Activated CD4-positive, CD25-positive, alpha-beta regulatory T cell treated with anti-CD3 and anti-CD28 coated beads, Interleukin-2, amount 50 U/mL, for 72 hours (primary cell): ENCODE results near the gene GOLGA6L4.
A peak's percentile ranks its signal among the peaks of the same experiment; 100 is the strongest.
"Not testable (repeated sequence)": the region's sequence is repeated elsewhere in the genome, so short reads cannot be mapped to it uniquely, and the experiment has no call there.

Experiments
- DNase-seq: peaks from one replicate; pipeline ENCODE4 v3.0.0; 2021

Gene GOLGA6L4, protein sequence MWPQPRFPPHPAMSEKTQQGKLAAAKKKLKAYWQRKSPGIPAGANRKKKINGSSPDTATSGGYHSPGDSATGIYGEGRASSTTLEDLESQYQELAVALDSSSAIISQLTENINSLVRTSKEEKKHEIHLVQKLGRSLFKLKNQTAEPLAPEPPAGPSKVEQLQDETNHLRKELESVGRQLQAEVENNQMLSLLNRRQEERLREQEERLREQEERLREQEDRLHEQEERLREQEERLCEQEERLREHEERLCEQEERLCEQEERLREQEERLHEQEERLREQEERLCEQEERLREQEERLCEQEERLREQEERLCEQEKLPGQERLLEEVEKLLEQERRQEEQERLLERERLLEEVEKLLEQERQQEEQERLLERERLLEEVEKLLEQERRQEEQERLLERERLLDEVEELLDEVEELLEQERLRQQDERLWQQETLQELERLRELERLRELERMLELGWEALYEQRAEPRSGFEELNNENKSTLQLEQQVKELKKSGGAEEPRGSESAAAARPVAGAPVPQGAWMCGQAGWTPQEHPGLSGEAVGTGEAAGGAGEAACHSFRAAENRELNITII

DNA sequence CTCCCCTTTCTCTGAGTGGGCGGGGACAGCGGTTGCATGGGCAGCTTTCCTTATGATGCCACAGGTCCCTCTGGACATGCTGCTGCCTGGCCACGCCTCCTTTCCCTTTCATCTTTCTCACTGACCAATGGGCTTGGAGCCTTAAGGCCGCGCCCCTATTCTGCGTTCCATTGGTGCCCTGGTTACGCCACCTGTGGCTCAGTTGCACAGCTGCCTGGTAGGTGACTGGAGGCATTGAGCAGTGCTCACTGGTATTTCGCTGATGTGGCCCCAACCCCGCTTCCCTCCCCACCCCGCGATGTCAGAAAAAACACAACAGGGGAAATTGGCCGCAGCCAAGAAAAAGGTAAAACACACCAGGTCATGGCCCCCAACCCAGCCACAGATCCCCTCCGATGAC, at the start of gene GOLGA6L4:
GOLGA6L4 (plus strand) TSS at position 201 of the 400 bp plus-strand sequence; CDS start at position 263, 62 bp downstream.
- not testable (repeated sequence) for DNase-seq

DNA sequence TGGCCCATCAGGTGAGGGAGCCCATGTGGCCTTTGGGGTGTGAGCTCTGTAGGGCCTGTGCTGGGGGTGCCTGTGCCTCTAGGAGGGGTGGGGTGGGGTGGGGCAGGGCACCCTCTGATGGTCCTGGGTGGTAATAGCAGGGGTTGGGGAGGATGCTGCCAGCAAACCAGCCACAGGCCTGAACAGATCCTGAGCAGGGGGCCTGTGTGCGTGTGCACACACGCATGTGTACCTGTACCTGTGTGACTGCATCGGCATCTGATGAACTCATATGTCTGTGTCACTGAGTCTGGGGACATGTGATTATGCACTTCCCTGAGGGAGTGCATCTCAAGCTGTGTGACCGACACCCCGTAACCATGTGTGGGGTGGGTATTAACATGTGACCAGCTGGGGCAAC, 42.6 kb upstream of the GOLGA6L4 start:
- not testable (repeated sequence) for DNase-seq

DNA sequence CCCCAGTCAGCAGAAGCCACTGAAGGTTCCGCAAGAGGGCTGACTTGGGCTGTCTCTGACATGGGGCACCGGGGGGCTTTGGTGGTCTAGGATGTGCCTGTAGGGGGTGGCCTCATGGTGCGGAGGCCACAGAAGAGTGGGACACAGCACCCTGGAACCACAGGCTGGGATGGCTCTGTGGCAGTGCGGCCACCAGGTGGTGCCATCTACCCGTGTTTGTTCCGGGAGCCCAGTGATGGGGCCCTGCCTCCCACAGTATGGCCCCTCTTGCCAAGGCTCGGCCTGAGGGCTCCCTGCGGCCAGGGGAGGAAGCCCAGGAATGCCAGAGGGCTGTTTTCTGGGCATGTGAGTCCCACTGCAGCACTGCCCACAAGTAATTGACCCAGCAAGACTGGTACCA, 40.0 kb upstream of the GOLGA6L4 start:
- not testable (repeated sequence) for DNase-seq

- not testable (repeated sequence) for DNase-seq
These were observed 38.9 kb upstream of the GOLGA6L4 start for GRCh38 chr15:84196530-84197188.

DNA sequence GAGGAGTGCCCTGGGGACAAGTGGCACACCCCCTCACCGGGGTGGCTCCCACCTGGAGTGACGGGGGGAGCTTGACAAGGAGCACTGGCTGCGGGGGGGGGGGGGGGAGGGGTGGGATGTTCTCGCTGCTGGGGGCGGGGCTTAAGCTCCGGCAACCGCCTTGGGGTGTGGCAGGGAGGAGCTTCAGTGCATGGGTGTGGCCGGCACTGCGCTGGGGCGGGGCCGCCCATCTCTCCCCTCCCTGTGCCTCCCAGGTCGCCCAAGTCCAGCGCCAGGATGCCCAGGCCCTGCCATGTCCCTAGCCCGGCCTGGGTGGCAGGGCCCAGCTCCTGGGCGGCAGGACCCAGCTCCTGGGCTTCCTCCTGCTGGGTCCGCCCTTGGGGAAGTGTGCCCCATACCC, 35.7 kb upstream of the GOLGA6L4 start:
- DNase-seq = not testable (repeated sequence)

- peak; percentile 33 for DNase-seq
These were observed 10.9 kb downstream of the GOLGA6L4 start for GRCh38 chr15:84246441-84246840.
